ENCODE results near the gene CRADD.

The CRADD gene

DNA sequence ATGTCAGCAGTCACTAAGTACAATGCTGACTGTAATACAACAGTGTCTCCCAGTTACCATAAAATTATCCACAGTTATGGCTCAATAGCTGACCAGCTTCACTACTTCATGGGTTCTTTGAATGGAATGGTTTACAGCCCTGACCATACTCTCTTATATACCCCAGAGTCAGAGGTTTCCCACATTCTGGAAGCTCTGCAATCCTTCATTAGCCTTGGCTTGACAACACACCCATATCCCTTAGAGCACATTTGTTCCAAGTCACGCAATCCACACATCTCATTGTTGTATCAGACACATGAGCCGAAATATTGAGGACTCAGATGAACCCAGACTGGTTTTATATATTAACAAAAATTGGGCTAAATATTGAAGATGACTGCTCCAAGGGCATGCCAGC, 261.8 kb downstream of the CRADD start:
- DNase-seq (ENCODE audit: low spot score), result no peak

DNA sequence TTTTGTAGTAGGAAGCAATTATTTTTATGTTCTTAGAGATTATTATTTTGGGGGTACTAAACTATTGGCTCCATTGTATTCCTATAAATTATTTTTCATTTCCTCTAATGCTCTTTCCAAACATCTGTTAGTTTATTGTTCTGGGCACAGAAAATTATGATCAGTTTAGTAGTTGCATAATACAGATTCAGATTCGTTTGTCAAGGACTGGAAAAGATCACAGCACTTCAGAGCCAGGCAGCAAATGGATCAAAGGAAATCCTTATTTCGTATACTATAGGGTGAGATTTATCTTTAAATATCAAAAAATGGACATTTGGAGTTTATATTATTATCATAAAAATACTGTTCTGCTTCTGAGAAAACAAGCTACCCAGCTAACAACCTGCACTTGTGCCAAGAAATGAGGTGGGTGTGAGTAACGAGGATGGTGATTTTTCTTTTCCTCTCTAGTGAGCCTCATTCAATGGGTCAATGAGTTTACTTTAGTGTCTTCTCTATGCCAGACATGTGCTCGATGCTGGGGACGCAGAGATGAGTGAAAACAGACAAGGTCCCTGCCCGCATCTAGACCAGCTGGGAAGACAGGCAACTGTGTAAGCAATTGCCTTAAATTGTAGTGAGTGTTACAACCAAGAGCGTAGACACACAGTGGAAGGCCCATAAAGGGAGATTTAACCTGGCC, 262.6 kb downstream of the CRADD start:
- DNase-seq (ENCODE audit: low spot score), result peak; percentile 16

DNA sequence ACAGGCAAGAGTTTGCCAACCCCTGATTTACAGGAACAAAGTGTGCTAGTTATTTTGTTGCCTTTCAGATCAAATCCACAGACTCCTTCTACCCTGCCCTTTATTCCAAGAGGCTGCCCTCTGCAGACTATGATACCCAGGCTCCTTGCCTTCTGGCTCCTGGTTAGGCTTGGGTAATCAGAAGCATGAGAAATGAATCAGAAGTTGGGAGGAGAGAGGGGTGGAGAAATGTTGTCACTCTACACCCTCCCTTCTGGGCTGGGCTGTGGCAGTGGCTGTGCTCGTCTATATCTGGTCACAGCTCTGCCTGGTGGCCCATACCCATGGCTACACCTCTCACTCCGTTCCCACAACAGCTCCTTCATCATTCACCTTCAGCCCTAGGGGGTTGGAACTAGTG, 266.6 kb downstream of the CRADD start:
- peak; percentile 83 for DNase-seq (ENCODE audit: low spot score)

DNA sequence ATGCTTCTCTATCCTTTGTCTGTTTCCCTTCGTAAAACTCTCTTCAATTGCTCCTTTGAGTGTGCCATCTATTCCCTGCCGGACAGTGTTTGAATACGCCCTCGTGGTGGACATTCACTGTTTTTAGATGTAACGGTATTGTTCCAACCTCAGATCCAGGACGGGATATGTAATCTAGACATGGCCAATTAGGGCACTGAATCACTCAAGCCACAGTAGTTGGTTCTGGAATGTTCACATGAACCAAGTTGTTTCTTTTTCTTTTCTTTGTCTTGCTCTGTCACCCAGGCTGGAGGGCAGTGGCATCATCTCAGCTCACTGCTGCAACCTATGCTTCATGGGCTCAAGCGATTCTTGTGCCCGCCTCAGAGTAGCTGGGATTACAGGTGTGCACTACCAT, 267.0 kb downstream of the CRADD start:
- no peak for DNase-seq (ENCODE audit: low spot score)
